Amniotic stem cell (primary cell): ENCODE results near the gene MAN1A1.

Source experiments
- DNase-seq: peaks from one replicate; lab custom pipeline; 2025; lab: John Stamatoyannopoulos, UW

MAN1A1 gene

DNA sequence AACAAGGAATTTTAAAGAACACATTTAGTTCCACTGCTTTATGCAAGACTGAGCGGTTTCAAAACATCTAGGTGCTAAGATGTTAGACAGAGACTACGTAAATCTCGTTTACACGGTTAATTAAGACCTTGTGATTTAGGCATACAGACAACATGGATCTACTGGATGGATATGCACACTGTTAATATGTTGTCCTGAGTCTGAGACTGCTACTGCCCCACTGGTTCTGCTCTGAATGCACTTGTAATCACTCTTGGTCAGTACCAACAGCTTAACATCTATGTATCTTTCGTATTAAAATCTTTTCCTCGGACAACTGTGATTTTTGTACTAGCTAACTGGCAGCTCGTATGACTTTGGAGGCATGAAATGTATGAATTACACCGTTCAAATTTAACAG lies 3.1 kb downstream of the MAN1A1 start:
- no peak for DNase-seq

DNA sequence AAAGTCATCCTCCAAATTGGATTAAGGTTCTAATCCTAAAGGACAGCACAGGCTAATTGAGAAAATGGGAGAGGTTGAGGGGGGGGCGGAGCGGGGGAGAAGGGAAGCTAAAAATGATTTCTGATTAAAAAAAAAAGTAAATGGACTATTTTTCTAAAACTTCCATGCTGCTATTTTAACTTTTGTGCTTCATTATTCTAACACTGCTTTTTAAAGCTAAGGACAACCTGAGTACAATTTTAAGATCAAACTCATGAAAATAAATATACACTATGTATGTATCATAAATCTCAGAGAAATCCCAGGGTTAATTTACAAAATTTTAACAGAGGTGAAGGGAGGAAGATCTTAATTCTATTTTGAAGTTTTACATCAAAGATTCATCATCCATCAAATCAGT lies 4.4 kb downstream of the MAN1A1 start:
- no peak for DNase-seq

DNA sequence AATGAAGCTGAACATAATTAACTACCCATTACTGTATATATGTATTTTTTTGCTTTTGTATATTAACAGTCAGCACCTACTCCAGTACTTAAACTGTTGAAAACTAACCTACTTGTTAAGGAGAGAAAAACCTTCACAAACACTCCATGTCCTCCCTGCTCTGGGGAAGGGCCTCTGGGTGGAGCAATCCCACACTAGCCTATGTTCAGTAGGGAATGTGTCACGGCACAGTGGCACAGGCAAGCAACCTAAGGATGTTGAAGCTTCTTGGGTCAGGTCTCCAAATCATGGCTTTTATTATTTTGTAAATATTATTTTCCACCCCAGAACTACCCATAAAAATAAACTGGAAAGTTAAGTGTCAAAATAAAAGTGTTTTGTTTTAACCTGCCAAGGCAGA lies 5.3 kb downstream of the MAN1A1 start:
- DNase-seq, result no peak

GRCh38 chr6:119343573-119344146 lies 5.9 kb downstream of the MAN1A1 start:
- DNase-seq, result no peak

DNA sequence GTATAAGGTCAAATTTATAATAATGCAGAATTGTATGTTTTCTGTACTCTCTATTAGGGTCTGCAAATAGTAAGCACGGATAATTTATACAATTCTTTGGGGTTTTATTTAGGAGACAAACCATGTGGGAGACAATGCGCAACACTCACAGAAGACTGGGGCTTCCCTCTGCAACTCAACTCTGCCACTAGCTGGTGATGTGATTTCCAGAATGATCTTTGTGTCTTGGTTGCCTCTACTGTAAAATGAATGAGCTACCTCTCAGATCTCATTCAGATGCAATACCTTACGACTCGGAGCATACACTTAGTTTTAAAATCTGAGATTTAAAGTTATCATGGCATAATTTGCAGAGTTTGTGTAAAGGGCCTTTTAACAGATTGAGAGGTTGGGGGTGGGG lies 6.4 kb downstream of the MAN1A1 start:
- DNase-seq, result no peak

DNA sequence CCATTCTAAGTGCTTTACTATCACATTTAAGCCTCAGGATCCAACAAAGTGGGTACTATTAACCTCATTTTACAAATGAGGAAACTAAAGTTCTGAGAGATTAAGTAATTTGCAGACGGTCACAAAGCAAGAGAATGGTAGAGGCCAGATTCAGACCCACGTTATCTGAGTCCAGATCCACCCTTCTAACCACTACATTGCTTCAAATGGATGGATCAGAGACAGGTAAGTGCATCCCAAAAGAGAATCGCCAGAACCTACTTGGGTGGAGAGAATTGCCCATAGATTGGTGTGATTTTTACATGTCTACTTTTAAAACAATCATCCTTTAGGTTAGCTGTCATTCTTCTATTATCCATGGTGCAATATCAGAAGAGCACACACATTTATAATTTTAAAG lies 7.1 kb downstream of the MAN1A1 start:
- no peak for DNase-seq

- DNase-seq, result no peak
These were observed 8.6 kb downstream of the MAN1A1 start for GRCh38 chr6:119340796-119341487.

GRCh38 chr6:119339941-119340456 lies 9.6 kb downstream of the MAN1A1 start:
- DNase-seq, result no peak

GRCh38 chr6:119337762-119338161 lies 11.8 kb downstream of the MAN1A1 start:
- no peak for DNase-seq

GRCh38 chr6:119337252-119337651 lies 12.3 kb downstream of the MAN1A1 start:
- DNase-seq, result no peak

- no peak for DNase-seq
These were observed 14.9 kb downstream of the MAN1A1 start for GRCh38 chr6:119334535-119335264.

GRCh38 chr6:119333707-119334295 lies 15.8 kb downstream of the MAN1A1 start:
- DNase-seq, result no peak

DNA sequence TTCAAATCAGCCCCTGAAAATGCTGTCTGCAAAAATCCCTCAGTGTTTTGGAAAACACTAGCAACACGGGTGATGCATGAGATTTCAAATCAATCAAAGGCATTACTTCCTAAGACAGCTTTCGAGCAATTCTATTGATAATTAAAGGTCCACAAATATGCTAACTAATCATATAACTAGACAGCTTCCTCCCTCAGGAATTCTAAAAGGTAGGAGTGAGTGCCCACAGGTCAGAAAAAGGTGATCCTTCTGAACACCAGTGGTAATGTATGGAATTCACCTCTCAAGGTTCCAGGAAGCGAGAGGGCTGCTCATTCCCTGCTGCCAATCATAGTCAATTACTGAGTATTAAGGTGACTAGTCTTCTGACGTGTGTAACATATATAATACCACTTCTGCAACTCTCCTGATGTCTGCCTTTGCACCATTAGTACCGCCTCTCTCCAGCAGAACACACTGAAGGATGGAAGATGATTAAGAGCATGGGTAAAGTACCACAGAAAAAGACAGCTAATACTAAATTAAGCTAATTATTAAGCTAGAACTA lies 16.4 kb downstream of the MAN1A1 start:
- DNase-seq, result no peak

GRCh38 chr6:119331663-119332286 lies 17.8 kb downstream of the MAN1A1 start:
- no peak for DNase-seq

DNA sequence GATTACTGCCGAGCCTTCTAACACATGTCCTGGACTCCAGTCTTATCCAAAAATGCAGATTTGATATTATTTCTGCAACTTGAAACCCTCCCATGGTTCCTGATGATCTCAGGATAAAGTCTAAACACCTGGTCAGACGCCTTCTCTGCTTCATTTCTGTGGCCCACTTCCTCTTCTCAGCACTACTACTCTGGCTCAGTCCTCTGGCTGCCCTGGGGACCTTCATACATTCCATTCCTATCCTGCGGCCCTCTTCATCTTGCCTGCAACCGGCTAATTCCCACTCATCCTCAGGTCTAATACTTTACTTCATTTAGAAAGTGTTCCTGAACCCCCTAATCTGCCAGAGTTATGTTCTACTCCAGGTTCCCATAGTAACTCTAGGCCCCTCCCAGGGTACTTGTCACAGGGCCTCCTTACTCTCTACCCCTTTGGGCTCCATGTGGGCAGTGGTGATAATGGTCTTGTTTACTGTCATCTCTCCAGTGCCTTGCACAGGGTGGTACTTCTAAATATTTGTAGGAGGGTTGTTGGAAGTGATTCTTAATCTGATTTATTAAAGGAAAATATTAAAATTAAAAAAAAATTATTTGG lies 18.9 kb downstream of the MAN1A1 start:
- no peak for DNase-seq

DNA sequence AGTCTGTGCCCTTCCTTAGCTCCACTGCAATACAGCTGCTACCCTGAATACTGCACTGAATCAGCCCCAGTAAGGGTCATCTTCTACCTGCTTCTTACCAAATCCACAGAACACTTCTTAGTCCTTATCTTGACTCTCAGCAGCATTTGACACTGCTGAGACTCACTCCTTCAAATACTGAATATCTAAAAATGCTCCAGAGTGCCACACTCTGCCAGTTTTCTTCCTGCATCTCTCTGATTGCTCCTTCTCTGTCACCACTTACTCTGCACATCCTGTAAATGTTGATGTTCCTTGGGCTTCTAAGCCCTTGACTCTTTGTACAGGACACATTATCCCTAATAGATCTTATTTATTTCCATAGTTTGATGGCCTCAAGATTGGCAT lies 19.8 kb downstream of the MAN1A1 start:
- DNase-seq, result no peak

GRCh38 chr6:119328892-119329793 lies 20.4 kb downstream of the MAN1A1 start:
- DNase-seq, result no peak

- no peak for DNase-seq
These were observed 21.3 kb downstream of the MAN1A1 start for GRCh38 chr6:119328254-119328653.

GRCh38 chr6:119327810-119328209 lies 21.8 kb downstream of the MAN1A1 start:
- no peak for DNase-seq

DNA sequence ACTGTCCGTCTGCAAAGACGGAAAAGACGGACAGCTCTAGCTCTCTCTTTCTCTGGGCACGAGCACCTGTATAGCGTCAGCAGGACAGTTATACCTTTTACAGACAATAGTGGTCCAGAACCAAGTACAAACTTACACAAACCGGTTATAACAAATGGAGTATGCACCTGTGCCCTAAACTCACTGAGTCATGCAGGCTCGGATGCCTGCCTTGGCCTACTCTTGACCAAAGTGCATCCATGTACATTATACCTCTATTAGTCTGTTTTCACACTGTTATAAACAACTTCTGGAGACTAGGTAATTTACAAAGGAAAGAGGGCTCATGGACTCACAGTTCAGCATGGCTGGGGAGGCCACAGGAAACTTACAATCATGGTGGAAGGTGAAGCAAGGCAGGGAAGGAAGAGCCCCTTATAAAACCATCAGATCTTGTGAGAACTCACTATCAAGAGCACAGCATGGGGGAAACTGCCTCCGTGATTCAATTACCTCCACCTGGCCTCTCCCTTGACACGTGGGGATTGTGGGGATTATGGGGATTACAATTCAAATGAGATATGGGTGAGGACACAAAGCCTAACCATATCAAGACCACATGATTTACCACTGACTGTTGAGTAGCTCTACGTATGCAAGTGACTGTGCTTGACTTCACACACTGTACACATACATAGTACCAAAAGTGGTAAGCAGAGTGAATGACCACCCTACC lies 23.1 kb downstream of the MAN1A1 start:
- DNase-seq, result no peak
